ENCODE measurements around the gene SALL4.
"Not testable (repeated sequence)": the region's sequence is repeated elsewhere in the genome, so short reads cannot be mapped to it uniquely, and the experiment has no call there.

The SALL4 gene
- 0 to 0.15 (median 0.04) reads per million in 4 donors for total RNA-seq

DNA sequence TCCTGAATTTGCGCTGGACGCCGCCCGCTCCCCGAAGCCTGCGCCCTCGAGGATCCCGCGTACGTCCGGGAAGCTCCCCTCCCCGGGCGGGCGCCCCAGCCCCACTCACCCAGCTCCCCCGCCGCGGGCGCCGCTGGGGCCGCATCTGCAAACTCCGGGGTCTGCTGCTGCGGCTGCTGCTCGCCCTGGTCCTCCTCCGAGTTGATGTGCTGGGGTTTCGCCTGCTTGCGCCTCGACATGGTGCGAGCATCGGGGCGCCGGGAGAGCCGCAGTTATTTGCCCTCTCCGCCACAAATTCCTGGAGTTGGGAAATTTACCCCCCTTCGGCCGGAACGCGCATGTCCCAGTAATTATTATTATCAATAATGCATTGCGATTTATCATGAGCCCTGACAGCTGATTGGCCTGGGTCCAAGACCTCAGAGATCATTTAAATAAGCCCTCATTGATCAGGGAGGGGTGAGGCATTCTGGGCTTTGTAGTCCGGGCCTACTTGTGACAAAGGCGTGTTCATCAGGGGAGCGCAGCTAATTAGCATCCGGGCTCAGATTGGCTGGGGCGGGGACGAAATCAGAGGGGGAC, at the start of gene SALL4:
TSS of gene SALL4 (minus strand) at position 352 of the 582 bp plus-strand sequence. CDS start at position 239, 113 bp downstream.
- no peak for DNase-seq

DNA sequence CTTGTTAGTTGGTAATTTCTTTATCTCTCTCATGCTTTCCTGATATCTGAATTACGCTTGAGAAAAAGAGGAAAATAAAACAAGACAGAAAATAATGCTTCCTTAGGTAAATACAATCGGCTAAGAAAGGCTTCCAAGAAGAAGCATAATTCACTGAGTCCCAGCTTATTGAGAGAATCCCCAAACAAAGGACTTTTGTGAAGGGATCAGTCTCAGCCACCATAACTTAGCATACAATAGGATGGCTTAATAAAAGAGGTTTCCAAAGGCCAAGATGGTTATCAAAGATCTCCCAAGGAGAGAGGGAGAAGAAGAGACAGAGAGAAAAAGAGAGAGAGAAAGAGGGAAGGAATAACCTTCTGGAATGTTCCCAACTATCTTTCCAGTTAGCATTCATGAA, 46.0 kb upstream of the SALL4 start:
- DNase-seq, result no peak

DNA sequence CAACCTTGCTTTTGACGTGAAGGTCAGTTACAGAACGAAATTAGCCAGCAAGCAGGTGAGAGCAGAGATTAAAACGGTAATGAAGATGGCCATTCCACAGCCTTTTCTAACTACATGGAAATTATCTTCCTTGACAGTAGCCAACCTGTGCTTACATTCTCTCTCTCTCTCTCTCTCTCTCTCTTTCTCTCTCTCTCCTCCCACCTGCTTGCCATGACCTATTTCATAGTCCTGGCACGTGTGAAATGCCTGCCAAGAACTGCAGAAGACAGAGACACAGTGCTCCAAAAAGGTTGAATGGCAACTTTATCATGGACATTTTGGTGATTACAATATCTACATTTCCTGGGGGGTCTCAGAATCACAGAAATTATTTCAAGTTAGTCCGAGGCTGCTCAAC, 38.5 kb upstream of the SALL4 start:
- no peak for DNase-seq

DNA sequence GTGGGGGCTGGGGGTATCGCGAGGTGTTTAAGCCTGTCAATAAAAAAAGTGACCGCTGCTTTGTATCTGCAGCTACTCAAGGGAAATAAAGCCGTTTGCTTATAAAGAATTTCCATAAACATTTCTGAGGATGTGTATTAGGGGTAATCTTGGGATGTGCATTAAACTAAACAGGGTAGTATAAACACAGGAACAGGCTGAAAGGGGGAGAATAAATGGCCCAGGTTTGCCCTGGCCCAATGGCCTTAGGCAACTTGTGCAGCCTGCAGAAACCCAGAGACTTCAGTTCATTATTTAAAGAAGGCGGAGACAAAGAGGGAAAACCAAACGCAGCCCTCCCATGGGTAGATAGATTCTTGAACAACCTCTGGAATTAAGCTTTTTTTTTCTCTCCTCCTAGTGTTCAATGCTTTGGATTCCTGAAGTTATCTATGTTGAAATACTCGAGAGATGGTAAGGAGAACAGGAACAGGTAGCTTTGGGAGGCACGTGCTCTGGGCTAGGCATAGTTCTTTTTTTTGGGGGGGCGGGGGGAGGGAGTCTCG, 35.6 kb upstream of the SALL4 start:
- no peak for DNase-seq

DNA sequence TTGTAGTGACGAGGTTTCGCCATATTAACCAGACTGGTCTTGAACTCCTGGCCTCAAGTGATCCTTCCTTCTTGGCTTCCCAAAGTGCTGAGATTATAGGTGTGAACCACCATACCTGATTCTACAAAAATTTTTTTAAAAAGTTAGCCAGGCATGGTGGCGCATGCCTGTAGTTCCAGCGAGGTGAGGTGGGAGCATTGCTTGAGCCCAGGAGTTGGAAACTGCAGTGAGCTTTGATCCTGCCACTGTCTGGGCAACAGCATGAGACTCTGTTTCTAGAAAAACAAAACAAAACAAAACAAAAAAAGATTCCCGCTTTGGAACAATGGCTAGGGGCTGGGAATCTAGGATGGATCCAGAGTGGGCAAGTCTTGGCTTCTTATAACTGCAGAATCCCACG, 35.1 kb upstream of the SALL4 start:
- no peak for DNase-seq

DNA sequence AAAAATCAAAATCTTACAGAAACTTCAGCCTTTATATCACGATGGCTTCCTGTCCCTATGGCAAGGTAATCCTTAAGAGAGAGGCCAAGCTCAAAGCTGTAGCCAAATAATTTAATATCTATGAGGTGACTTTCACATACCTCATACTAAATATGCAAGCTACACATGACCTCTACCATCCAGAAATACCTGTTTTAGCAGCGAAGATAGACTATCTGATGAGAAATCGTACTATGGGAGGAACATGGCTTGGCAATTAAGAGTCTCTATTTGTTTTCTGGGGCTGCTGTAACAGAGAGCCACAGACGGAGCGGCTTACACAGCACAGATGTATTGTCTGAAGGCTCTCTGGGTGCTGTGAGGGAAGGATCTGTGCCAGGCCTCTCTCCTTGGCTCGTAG, 31.0 kb upstream of the SALL4 start:
- DNase-seq, result no peak

DNA sequence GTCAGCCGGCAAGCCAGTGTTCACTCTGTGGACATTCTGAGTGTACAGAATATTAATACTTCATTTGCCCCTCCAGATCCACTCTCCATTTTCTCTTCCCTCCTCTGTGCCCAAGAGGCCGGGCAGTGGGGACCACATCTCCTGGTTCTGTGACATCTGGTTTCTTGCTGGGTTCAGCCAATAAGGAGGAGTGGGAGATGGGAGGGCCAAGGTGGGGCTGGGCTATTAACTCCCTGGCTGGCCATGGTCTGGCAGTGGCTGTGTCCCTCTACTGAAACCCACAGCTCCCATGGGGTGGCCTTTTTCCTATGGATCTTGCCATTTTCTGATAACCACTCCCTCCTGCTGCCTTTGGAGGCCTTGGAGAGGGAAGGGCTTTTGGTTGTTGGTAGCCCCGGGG, 30.0 kb upstream of the SALL4 start:
- DNase-seq, result no peak

DNA sequence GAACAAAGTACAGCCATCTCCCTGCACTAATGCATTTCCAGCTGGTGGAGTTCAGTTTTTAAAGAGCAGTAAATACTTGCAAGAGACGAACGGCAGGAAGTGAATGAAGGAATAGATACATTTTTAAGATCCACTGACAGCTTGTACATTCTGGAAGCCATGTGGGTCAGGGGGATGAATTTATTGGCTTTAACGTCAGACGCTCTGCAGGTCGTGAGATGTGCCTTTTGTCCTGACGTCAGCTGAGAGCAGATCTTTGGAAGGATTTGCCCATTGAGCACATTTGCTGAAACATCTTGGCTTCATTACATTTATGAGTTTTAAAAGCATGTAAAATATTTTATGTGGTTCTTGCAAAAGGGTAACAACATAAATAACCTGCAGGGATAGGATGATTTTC, 29.5 kb upstream of the SALL4 start:
- no peak for DNase-seq

DNA sequence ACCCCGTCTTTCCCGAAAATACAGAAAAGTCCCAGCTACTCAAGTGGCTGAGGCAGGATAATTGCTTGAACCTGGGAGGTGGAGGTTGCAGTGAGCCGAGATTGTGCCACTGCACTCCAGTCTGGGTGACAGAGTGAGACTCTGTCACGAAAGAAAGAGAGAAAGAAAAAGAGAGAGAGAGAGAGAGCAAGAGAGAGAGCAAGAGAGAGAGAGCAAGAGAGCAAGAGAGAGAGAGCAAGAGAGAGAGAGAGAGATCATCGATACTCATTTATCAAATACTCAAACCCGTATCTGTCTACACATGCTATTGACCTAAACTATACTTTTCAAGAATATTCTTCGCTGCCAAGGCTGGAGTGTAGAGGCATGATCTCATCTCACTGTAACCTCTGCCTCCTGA, 28.2 kb upstream of the SALL4 start:
- no peak for DNase-seq

DNA sequence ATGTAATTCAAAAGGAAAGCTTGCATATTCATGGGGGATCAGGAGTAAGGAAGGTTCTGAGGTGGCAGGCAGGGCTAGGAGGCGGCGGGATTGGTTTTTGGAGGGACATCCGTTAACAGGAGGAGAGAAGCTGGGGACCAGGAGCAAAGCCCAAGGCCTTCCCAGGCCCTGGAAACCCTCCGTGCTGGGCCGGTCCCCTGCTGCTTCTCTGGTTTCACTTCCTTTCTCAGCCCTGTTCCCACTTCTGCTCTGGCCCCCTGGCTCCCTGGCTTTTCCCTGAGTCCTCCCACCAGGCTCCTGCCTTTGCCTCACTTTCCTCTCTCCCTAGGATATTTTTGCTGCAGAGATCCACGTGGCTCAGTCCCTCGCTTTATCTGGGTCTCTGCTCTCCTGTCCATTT, 26.4 kb upstream of the SALL4 start:
- DNase-seq, result no peak

DNA sequence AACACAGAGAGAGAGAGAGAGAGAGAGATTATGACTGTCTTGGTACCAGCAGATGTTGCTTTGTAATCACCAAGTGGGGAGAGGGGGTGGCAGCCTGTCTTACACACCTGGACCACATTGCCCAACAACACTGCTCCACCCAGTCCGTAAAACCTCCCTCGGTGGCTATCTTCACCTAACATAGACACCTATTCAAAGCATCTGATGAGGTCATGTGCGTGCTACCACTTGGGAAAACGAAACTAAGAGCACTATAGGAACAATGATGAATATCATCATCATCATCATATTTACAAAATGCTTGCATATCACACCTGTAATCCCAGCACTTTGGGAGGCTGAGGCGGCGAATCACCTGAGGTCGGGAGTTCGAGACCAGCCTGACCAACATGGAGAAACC, 24.1 kb upstream of the SALL4 start:
- no peak for DNase-seq

DNA sequence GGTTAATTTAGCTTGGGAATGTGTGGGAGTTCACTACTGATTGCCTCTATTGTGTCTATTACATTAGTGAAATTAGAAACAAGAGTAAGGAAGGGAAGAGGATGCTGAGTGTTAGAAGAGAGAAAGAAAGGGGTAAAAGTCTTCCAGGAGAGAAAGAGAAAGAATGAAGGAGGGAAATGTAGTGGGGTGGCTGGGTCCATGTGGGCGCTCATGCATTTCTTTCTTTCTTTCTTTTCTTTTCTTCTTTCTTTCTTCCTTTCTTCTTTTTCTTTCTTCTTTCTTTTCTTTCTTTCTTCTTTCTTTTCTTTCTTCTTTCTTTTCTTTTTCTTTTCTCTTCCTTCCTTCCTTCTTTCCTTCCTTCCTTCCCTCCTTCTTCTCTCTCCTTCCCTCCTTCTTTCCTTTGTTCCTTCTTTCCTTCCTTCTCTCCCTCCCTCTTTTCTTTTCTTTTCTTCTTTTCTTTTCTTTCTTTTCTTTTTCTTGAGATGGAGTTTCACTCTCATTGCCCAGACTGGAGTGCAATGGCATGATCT, 16.2 kb upstream of the SALL4 start:
- DNase-seq, result no peak

DNA sequence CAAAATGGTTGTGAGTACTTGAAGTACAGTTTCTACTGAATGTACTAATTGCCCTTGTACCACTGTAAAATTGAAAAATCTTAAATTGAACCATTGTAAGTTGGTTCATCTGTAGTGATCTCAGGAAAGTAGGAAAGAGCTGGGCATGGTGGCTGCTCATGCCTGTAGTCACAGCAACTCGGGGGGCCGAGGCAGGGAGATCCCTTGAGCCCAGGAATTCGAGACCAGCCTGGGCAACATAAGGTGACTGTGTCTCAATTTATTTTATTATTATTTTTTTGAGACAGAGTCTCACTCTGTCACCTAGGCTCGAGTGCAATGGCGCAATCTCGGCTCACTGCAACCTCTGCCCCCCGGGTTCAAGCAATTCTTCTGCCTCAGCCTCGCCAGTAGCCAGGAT, 14.5 kb upstream of the SALL4 start:
- DNase-seq, result not testable (repeated sequence)

DNA sequence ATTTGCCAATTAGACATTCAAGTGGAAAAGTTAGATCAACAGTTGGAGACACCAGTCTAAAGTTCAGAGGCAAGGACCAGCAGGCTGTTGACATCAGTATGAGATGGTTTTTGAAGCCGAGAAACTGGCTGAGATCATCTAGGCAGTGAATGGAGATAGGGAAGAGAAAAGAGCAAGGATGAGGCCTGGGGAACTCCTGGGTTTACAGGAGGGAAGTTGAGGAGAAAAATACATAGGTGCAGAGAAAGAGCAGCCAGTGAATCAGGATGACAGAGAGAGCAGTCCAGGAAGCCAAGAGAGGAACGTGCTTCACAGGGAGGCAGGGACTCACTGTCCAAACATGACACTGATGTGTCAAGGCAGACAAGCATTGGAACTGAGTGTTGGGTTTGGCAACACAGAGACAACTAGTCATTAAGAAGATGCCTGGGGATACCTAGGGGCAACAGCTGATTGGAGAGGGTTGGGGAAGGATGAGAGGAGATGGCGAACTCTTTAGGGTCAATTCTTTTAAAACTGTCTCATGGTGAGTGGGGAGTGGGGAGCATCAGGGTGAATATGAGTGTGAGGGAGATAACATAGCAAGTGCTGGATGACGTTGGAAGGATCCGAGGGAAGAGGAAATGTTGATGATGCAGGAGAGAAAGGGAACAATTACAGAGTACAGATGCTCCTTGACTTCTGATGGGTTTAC, 13.2 kb upstream of the SALL4 start:
- no peak for DNase-seq

DNA sequence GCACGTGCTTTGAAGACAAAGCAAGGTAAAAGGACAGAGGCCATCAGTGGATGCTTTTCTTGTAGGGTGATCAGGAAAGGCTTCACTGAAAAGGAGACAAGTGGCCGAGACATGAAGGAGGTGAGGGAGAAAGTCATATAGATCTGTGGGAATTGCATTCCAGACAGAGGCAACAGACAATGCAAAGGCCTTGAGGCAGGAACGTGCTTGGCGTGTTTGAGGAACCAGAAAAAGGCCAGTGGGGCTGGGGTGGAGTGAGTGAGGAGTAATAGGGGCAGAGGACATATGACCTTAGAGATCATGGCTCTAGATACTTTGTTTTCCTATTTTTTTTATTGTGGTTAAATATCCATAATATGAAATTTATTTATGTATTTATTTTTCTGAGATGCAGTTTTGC, 10.5 kb upstream of the SALL4 start:
- DNase-seq, result no peak

DNA sequence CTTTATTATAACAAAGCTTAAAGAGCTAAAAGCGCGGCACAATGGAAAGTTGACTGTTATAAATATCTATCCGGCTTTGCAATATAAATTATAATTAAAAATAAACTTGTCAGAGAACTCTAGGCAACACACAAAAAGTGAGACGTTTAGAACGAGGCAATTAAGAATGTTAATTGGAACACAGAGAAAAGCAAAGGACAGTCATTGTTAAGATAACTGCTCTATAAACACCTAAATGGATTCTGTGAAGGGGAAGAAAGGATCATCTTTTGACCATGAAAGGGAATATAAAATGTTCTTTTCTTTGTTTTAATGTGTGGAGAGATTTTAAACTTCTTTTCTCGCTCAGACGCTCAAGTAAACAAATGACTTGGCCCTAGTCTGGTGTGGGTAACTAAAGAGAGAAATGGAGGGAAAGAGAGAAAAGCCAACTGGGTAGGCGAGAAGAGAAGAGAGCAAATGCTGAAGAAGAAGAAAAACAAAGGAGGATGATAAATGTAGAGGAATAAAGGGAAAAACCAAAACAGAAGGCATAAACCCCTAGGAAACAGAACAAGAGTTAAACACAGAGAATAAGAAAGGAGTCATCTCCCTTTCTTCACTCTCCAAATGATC, 9.3 kb upstream of the SALL4 start:
- no peak for DNase-seq

DNA sequence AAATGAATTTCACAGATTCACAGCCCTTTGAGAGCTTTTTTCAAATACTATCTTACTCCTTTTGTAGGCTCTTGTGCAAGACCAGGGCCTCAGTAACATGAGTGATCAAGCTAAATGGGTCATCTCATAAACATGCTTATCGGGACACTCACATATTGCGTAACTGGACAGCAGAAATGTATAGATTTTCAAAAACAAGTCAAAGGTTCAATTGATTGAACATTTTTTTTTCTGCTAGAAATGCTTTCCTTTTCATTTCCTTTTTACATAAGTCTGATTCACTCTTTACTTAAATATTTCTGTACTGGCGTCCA, 8.7 kb upstream of the SALL4 start:
- DNase-seq, result no peak

DNA sequence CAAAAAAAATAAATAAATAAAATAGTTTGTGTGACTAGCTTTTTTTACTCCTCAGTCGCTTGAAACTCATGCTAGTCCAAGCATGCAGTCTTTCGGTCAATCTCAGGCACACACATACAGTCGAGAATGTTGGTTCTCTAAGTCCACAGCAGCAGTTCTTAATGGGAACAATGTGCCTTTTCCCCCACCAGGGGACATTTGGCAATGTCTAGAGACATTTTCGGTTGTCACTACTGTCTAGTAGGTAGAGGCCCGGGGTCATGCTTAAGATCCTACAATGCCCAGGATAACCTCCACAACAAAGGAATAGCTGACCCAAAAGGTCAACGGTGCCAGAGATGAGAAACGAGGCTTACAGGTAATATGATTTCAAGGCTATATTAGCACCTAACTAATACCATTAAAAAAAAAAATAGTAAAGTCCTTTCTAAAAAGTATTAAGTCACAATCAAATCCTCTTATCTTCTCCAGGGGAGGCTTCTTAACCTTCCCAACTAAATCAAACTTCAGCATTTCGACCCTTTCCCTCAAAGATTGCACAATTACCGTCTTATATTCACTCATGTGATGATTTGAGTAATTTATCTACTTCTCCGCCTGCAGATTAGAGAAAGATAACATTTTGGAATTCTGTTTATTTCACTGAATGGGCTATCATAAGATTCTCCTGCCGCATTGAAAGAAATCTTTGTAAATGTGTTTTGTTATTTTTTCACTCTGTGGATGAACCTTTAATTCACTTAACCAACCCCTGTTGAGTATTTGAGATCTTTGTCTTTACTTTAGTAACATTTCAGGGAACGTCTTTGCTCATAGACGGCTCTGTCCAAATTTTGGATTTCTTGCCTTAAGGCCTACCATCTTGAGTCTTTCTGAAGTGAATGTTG, 8.1 kb upstream of the SALL4 start:
- no peak for DNase-seq

DNA sequence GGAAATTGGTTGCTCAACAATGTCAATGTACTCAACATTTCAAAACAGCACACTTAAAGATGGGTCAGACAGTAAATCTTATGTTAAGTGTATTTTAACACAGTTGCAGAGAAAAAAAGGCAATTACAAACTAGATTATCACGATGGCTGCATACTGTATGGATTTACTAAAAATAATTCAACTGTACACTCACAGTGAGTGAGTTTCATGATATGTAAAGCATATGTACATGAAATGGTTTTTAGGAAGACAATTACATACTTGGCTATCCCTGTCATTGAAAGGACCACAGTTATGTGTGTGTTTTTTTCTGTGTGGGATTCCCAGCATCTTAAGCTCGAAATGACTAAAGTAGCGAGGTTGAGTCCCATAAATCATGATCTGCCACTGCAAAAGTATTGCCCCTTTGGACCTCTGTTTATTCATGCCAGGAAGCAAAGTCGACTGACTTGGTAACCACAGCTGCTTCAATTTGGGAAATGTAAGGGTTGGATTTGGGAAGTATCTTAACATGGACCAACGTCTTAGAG, 5.5 kb upstream of the SALL4 start:
- DNase-seq, result no peak

DNA sequence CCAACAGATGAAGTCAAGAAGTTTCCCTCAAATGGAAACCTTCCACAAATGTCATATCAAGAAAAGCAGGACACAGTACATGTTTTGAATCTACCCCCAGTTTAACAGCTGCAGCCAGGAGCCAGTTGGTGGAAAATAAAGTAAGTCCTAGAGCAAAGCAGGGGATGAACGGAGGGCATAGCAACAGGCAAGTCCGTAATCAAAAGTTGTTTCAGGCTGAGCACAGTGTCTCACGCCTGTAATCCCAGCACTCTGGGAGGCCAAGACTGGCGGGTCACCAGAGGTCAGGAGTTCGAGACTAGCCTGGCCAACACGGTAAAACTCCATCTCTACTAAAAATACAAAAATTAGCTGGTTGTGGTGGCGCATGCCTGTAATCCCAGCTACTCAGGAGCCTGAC, 2.4 kb upstream of the SALL4 start:
- no peak for DNase-seq

DNA sequence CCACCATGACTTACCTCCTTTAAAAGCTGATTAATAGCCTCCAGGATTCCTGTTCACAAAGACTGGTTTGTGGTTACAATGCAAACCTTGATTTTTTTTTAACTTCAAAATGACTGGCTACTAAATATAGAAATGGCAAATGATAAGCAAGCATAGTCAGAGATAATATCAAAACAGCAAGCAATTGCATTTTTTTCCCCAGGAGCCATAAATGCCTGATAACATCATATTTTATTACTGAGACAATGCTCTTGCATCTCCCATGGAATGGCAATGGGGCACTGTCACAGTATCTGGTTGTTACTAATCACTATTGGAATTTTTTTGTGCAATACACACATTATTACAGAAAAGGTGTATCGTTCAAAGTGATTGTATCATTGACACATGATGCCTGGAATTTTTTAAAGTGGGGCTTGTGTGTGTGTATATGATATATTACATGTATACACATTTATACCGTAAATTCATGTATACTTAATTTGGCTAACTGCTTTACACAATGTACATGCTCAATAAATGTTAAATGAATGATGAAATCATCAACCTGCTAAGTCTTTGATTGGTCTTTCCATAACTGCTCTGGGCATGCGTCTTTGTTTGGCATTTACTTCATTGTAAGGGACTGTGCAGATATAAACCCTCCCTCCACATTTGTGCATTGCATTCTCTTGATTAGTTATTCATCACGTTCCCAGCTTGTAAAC, 980 bp upstream of the SALL4 start:
- DNase-seq, result no peak

DNA sequence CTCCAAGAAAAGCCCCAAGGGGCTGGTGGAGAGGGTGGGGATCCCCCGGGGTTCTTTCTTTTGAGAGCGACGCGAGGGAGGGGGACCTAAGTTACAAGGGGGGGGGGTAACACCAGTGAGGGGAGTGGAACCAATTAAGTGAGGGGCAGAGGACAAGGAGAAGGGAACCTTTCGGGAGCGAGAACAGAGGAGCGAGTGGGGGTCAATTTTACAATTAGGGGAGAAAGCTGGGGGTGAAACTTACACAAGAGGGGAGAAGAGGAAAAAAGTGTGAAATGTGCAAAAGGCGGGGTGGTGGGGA, 548 bp downstream of the SALL4 start:
- no peak for DNase-seq

All from T-helper 1 cell (primary cell).